Measurements from ENCODE around the gene ARHGAP6.

- no peak for TF ChIP-seq ZNF274 (IDR thresholded peaks at IDR 0.05; ENCODE audit: low read depth, low read length)
- TF ChIP-seq SUZ12 (IDR thresholded peaks at IDR 0.05; ENCODE audit: extremely low read depth, insufficient read depth, insufficient read length), result no peak
- no peak for TF ChIP-seq YY1 (IDR thresholded peaks at IDR 0.05; ENCODE audit: insufficient read depth, insufficient read length)
Measured at GRCh38 chrX:11212741-11213140, 453.0 kb downstream of the ARHGAP6 start.
